Measurements from ENCODE around the gene C9.
"Not testable (repeated sequence)": the region's sequence is repeated elsewhere in the genome, so short reads cannot be mapped to it uniquely, and the experiment has no call there.

Gene C9

GRCh38 chr5:39364367-39364766 lies at the start of gene C9:
Gene C9, minus strand, starts transcription at chr5:39364495. Its CDS starts 31 bp downstream, at chr5:39364464.
- DNase-seq, result no peak

- DNase-seq, result no peak
Measured at GRCh38 chr5:39413771-39414170, 49.5 kb upstream of the C9 start.

- no peak for DNase-seq
Measured at GRCh38 chr5:39412721-39413394, 48.6 kb upstream of the C9 start.

- no peak for DNase-seq
Measured at GRCh38 chr5:39411985-39412384, 47.7 kb upstream of the C9 start.

GRCh38 chr5:39411061-39411460 lies 46.8 kb upstream of the C9 start:
- no peak for DNase-seq

- no peak for DNase-seq
Measured at GRCh38 chr5:39409033-39409432, 44.7 kb upstream of the C9 start.

- no peak for DNase-seq
Measured at GRCh38 chr5:39405083-39405843, 41.0 kb upstream of the C9 start.

GRCh38 chr5:39403761-39404160 lies 39.5 kb upstream of the C9 start:
- DNase-seq, result not testable (repeated sequence)

GRCh38 chr5:39402140-39402539 lies 37.8 kb upstream of the C9 start:
- DNase-seq, result not testable (repeated sequence)

GRCh38 chr5:39400713-39401578 lies 36.7 kb upstream of the C9 start:
- no peak for DNase-seq

- peak; percentile 21 for DNase-seq
Measured at GRCh38 chr5:39399135-39400036, 35.1 kb upstream of the C9 start.

GRCh38 chr5:39396843-39397242 lies 32.5 kb upstream of the C9 start:
- no peak for DNase-seq

- DNase-seq, result no peak
Measured at GRCh38 chr5:39395521-39395920, 31.2 kb upstream of the C9 start.

- DNase-seq, result no peak
Measured at GRCh38 chr5:39394946-39395345, 30.7 kb upstream of the C9 start.

- no peak for DNase-seq
Measured at GRCh38 chr5:39390945-39391344, 26.6 kb upstream of the C9 start.

GRCh38 chr5:39387293-39387692 lies 23.0 kb upstream of the C9 start:
- DNase-seq, result no peak

GRCh38 chr5:39384271-39384670 lies 20.0 kb upstream of the C9 start:
- no peak for DNase-seq

- no peak for DNase-seq
Measured at GRCh38 chr5:39381376-39381775, 17.1 kb upstream of the C9 start.

GRCh38 chr5:39379693-39380092 lies 15.4 kb upstream of the C9 start:
- no peak for DNase-seq

GRCh38 chr5:39377613-39378012 lies 13.3 kb upstream of the C9 start:
- DNase-seq, result no peak

GRCh38 chr5:39376293-39376714 lies 12.0 kb upstream of the C9 start:
- DNase-seq, result peak; percentile 15

GRCh38 chr5:39373791-39374190 lies 9.5 kb upstream of the C9 start:
- DNase-seq, result no peak

GRCh38 chr5:39371367-39371635 lies 7.0 kb upstream of the C9 start:
- no peak for DNase-seq
